A549 (cell line): ENCODE measurements around the gene INF2. TPM values are rescaled to one million over a fixed set of nuclear protein-coding genes. Genes with fewer than 3 reads are reported as not detected.

Experiments used
- ATAC-seq, 2 experiments: fragments of 200-7000 bp in 1 of 2; fragments of >200 bp in 1 of 2; cut with Nextera tagmentation in 1 of 2; cut with Tn5 transposase in 1 of 2; 3 replicates each; pipeline versions ENCODE4 v1.8.0 to v1.9.1; 2018 to 2020; ENCODE audit warnings: mild to moderate bottlenecking in 1 of 2, moderate library complexity in 1 of 2
- CTCF ChIA-PET: fragments of 300-600 bp; sonication (Branson Sonifier 250); formaldehyde crosslinking; extraction: SDS; loops from one replicate; lab custom pipeline; 2021; ENCODE audit warnings: antibody characterized with exemption, inconsistent platforms; lab: Yijun Ruan, JAX
- POLR2A ChIA-PET: fragments of 350-600 bp; formaldehyde crosslinking; extraction: SDS; loops from one replicate; lab custom pipeline; 2021; ENCODE audit warnings: antibody characterized with exemption, inconsistent platforms; lab: Yijun Ruan, JAX
- DNase-seq, 2 experiments: peaks; one replicate each; pipeline versions ENCODE4 v3.0.0 to v3.0.0-alpha.2; 2011 to 2016; ENCODE audit warnings: low read depth in 1 of 2, low spot score in 1 of 2
- FAIRE-seq: peaks from 2 replicates; lab custom pipeline; 2011; peaks lifted over from hg19 to GRCh38; lab: Jason Lieb, UNC
- H3K27ac ChIP-seq, 2 experiments: fragments of >200 bp; sonication (Bioruptor Twin); formaldehyde crosslinking; 3 replicates each; pipeline ENCODE4 v1.5.1; 2016 to 2017
- H3K4me1 ChIP-seq: fragments of >200 bp; sonication (Bioruptor Twin); formaldehyde crosslinking; 3 replicates; pipeline ENCODE4 v1.6.1; 2016
- H3K4me2 ChIP-seq: fragments of >200 bp; sonication (Bioruptor Twin); formaldehyde crosslinking; 3 replicates; pipeline ENCODE4 v1.6.1; 2016
- H3K4me3 ChIP-seq: fragments of >200 bp; sonication (Bioruptor Twin); formaldehyde crosslinking; 3 replicates; pipeline ENCODE4 v1.5.1; 2016
- H3K9me3 ChIP-seq: fragments of >200 bp; sonication (Bioruptor Twin); formaldehyde crosslinking; 3 replicates; pipeline ENCODE4 v1.6.1; 2016
- ATOH8 ChIP-seq: fragments of 250-450 bp; sonication (Bioruptor Pico); IDR thresholded peaks from 2 replicates; pipeline ENCODE4 v1.5.0; 2020; ENCODE audit warnings: low read depth, mild to moderate bottlenecking, moderate library complexity
- BCL3 ChIP-seq: fragments of >200 bp; sonication (Bioruptor Twin); formaldehyde crosslinking; IDR thresholded peaks from 3 replicates; pipeline ENCODE4 v1.6.1; 2016
- BHLHE40 ChIP-seq: IDR thresholded peaks from 2 replicates; pipeline ENCODE4 v1.6.1; 2012; ENCODE audit warnings: low read depth, low read length, inconsistent platforms
- CBX8 ChIP-seq: fragments of 200-600 bp; sonication (generic); IDR thresholded peaks from 2 replicates; pipeline ENCODE4 v1.6.1; 2016
- EHF ChIP-seq: fragments of 250-450 bp; sonication (Bioruptor Pico); IDR thresholded peaks from 2 replicates; pipeline ENCODE4 v1.5.0; 2020; ENCODE audit warnings: mild to moderate bottlenecking
- ELK1 ChIP-seq: fragments of 150-350 bp; IDR thresholded peaks from 2 replicates; pipeline ENCODE4 v1.6.1; 2014; ENCODE audit warnings: low read depth, mild to moderate bottlenecking, low read length
- FOXS1 ChIP-seq: fragments of 250-450 bp; sonication (Bioruptor Pico); IDR thresholded peaks from 2 replicates; pipeline ENCODE4 v1.5.0; 2020; ENCODE audit warnings: mild to moderate bottlenecking, moderate library complexity
- HDAC2 ChIP-seq: fragments of 200-600 bp; sonication (generic); IDR thresholded peaks from 2 replicates; pipeline ENCODE4 v1.6.1; 2016
- HES2 ChIP-seq: fragments of >200 bp; sonication (Bioruptor Twin); formaldehyde crosslinking; IDR thresholded peaks from 2 replicates; pipeline ENCODE4 v1.6.1; 2016
- HMGXB4 ChIP-seq: fragments of 250-450 bp; sonication (Bioruptor Pico); IDR thresholded peaks from 2 replicates; pipeline ENCODE4 v1.5.0; 2021; ENCODE audit warnings: mild to moderate bottlenecking, moderate library complexity, borderline replicate concordance
- HOXA7 ChIP-seq: fragments of 250-450 bp; sonication (Bioruptor Pico); IDR thresholded peaks from 2 replicates; pipeline ENCODE4 v1.5.0; 2020; ENCODE audit warnings: mild to moderate bottlenecking, moderate library complexity
- HOXB5 ChIP-seq: fragments of 250-450 bp; sonication (Bioruptor Pico); IDR thresholded peaks from 2 replicates; pipeline ENCODE4 v1.5.0; 2020; ENCODE audit warnings: mild to moderate bottlenecking, moderate library complexity
- JUN ChIP-seq, 2 experiments: fragments of >200 bp; sonication (Bioruptor Twin); formaldehyde crosslinking; IDR thresholded peaks; 2 replicates in 1 of 2; 3 replicates in 1 of 2; pipeline ENCODE4 v1.6.1; 2016 to 2017
- KDM1A ChIP-seq: fragments of 200-600 bp; sonication (generic); IDR thresholded peaks from 2 replicates; pipeline ENCODE4 v1.6.1; 2016; ENCODE audit warnings: low read depth, mild to moderate bottlenecking
- KDM5A ChIP-seq: fragments of 200-600 bp; sonication (generic); IDR thresholded peaks from 2 replicates; pipeline ENCODE4 v1.6.1; 2016; ENCODE audit warnings: antibody characterized with exemption, mild to moderate bottlenecking
- MAZ ChIP-seq: fragments of 150-350 bp; IDR thresholded peaks from 2 replicates; pipeline ENCODE4 v1.6.1; 2014; ENCODE audit warnings: antibody characterized with exemption, low read depth, low read length, borderline replicate concordance
- MYC ChIP-seq: IDR thresholded peaks from 2 replicates; pipeline ENCODE4 v1.6.1; 2012; ENCODE audit warnings: mild to moderate bottlenecking, inconsistent platforms, low read length, improper control_type of control experiment, borderline replicate concordance
- NR3C1 ChIP-seq: fragments of >200 bp; sonication (Bioruptor Twin); formaldehyde crosslinking; IDR thresholded peaks from 3 replicates; pipeline ENCODE4 v1.6.1; 2017
- PHF8 ChIP-seq: fragments of 200-600 bp; sonication (generic); IDR thresholded peaks from 2 replicates; pipeline ENCODE4 v1.6.1; 2016; ENCODE audit warnings: low read depth, mild to moderate bottlenecking, antibody characterized with exemption, moderate library complexity, borderline replicate concordance
- RARB ChIP-seq: fragments of 250-450 bp; sonication (Bioruptor Pico); IDR thresholded peaks from 2 replicates; pipeline ENCODE4 v1.8.0; 2021; ENCODE audit warnings: mild to moderate bottlenecking, moderate library complexity
- RCOR1 ChIP-seq: fragments of 150-350 bp; IDR thresholded peaks from 2 replicates; pipeline ENCODE4 v1.6.1; 2014; ENCODE audit warnings: antibody characterized with exemption, low read length, low read depth
- RFX5 ChIP-seq: fragments of 450-650 bp; IDR thresholded peaks from 2 replicates; pipeline ENCODE4 v1.7.1; 2014; ENCODE audit warnings: antibody characterized with exemption, mild to moderate bottlenecking, moderate library complexity
- RNF2 ChIP-seq: fragments of 200-600 bp; sonication (generic); IDR thresholded peaks from 2 replicates; pipeline ENCODE4 v1.6.1; 2016; ENCODE audit warnings: low read depth, mild to moderate bottlenecking, antibody characterized with exemption, moderate library complexity, borderline replicate concordance
- SREBF2 ChIP-seq: fragments of 450-650 bp; IDR thresholded peaks from 2 replicates; pipeline ENCODE4 v1.6.1; 2014; ENCODE audit warnings: mild to moderate bottlenecking, moderate library complexity
- TFCP2L1 ChIP-seq: fragments of 250-450 bp; sonication (Bioruptor Pico); IDR thresholded peaks from 2 replicates; pipeline ENCODE4 v1.5.0; 2021; ENCODE audit warnings: mild to moderate bottlenecking
- ZFP36 ChIP-seq: fragments of 450-650 bp; IDR thresholded peaks from 2 replicates; pipeline ENCODE4 v1.6.1; 2014; ENCODE audit warnings: borderline replicate concordance; ENCODE audit not compliant: partially characterized antibody
- ZNF302 ChIP-seq: fragments of 250-450 bp; sonication (Bioruptor Pico); IDR thresholded peaks from 2 replicates; pipeline ENCODE4 v1.9.0; 2021; ENCODE audit warnings: inconsistent platforms, mild to moderate bottlenecking, moderate library complexity
- ZSCAN20 ChIP-seq: fragments of 250-450 bp; sonication (Bioruptor Pico); IDR thresholded peaks from 2 replicates; pipeline ENCODE4 v1.8.0; 2022; ENCODE audit warnings: mild to moderate bottlenecking, moderate library complexity
- WGBS: methylation state at CpG from one replicate; pipeline ENCODE4 v1.1.6; 2017; ENCODE audit errors: missing lambda C conversion rate; 5-methylcytosine and 5-hydroxymethylcytosine counted together
- polyA plus RNA-seq, 4 experiments: library from polyadenylated mRNA; depleted of rRNA in 3 of 4; stranded (reverse); fragments of >200 nt; fragmentation: RNase III in 1 of 4; extraction: RNeasy Plus Mini Kit Qiagen cat#74134 plus additional on column Dnase treatment in 1 of 4; gene quantifications; 2 replicates in 3 of 4; 3 replicates in 1 of 4; pipeline ENCODE4 v1.2.3, GENCODE V29; 2011 to 2017

INF2 gene
- polyA plus RNA-seq, 2 of the 4 experiments (the other 2 are of a cell fraction) = 24.7 to 71.2 TPM

GRCh38 chr14:104642540-104642868, 46.9 kb upstream of the INF2 start:
- ChIA-PET POLR2A (no interaction called here), CTCF (interaction anchor here (0.6 to 6.3 kb wide), 6 partner anchors 39 to 565 kb away, joined by 3 to 45 read pairs (median 4); no protein-coding TSS in a partner anchor)
- ATAC-seq (no peak), FAIRE-seq (no peak), DNase-seq (no peak)
- WGBS = 83% methylated on average over 2 of the region's 9 CpGs
- no peak for TF ChIP-seq RARB (CRISPR knock-in tag)
- no peak for TF ChIP-seq FOXS1 (CRISPR knock-in tag)
- no peak for TF ChIP-seq MYC
- no peak for TF ChIP-seq CBX8
- no peak for TF ChIP-seq ZSCAN20 (CRISPR knock-in tag)
- no peak for TF ChIP-seq ATOH8 (CRISPR knock-in tag)
- no peak for TF ChIP-seq ZNF302 (CRISPR knock-in tag)
- Histone ChIP-seq H3K9me3 (0 out of 3 replicates have a peak, but pooled peaks cover 6% of the 10 kb centered on the region), H3K4me1 (peaks cover 9% of the 10 kb centered on the region; the same call in 1 of the 3 replicates), H3K4me2 (no peak overlapping the region), H3K4me3 (no peak overlapping the region), H3K27ac (no peak overlapping the region)

GRCh38 chr14:104643306-104643705, 46.1 kb upstream of the INF2 start:
- DNase-seq (no peak), ATAC-seq (no peak), FAIRE-seq (no peak)
- CTCF ChIA-PET = interaction anchor here (0.9 to 6.3 kb wide), 5 partner anchors 39 to 566 kb away, joined by 3 to 45 read pairs (median 4); no protein-coding TSS in a partner anchor
- Histone ChIP-seq H3K4me2 (no peak overlapping the region), H3K4me3 (no peak overlapping the region), H3K27ac (no peak overlapping the region), H3K9me3 (0 out of 3 replicates have a peak, but pooled peaks cover 6% of the 10 kb centered on the region), H3K4me1 (peaks cover 4% of the 10 kb centered on the region; the same call in 1 of the 3 replicates)
- 53% methylated on average over 6 of the region's 8 CpGs for whole genome bisulfite sequencing
- POLR2A ChIA-PET = no interaction called here
- TF ChIP-seq MAZ (no peak), SREBF2 (no peak), HMGXB4 (CRISPR knock-in tag) (no peak), BHLHE40 (no peak), BCL3 (no peak), HDAC2 (no peak), HOXA7 (CRISPR knock-in tag) (no peak), NR3C1 (no peak), KDM1A (no peak), TFCP2L1 (CRISPR knock-in tag) (no peak), KDM5A (no peak), ZFP36 (no peak), JUN (IDR thresholded peaks at IDR 0.05) (no peak), RNF2 (no peak)

GRCh38 chr14:104644091-104644635, 45.3 kb upstream of the INF2 start:
- peaks cover 4% of the 10 kb centered on the region; the same call in 1 of the 3 replicates for H3K4me1 ChIP-seq
- FAIRE-seq (no peak), DNase-seq (no peak), ATAC-seq (no peak)
- POLR2A ChIA-PET = no interaction called here
- CTCF ChIA-PET = interaction anchor here (1.5 to 6.3 kb wide), 2 partner anchors 54 to 567 kb away, joined by 4 to 45 read pairs; no protein-coding TSS in a partner anchor
- no peak overlapping the region for H3K4me2 ChIP-seq
- 62% methylated on average over 12 of the region's 12 CpGs for WGBS
- no peak overlapping the region for H3K27ac ChIP-seq
- H3K4me3 ChIP-seq = no peak overlapping the region
- H3K9me3 ChIP-seq = 0 out of 3 replicates have a peak, but pooled peaks cover 6% of the 10 kb centered on the region
- TF ChIP-seq HES2 = no peak
- TF ChIP-seq HOXB5 (CRISPR knock-in tag) = no peak
- TF ChIP-seq RFX5 = no peak
- no peak for TF ChIP-seq EHF (CRISPR knock-in tag)
- TF ChIP-seq RCOR1 = no peak
- no peak for TF ChIP-seq PHF8
- no peak for TF ChIP-seq TFCP2L1 (CRISPR knock-in tag)
- no peak for TF ChIP-seq ZSCAN20 (CRISPR knock-in tag)
- TF ChIP-seq ELK1 = no peak
- no peak for TF ChIP-seq RNF2
